Body of pancreas (tissue), 4 donors: ENCODE data around the gene SECTM1. TPM values are rescaled to one million over a fixed set of nuclear protein-coding genes. Genes with fewer than 3 reads are reported as not detected.

Source experiments
- ATAC-seq: fragments of 150-250 bp; one replicate; pipeline ENCODE4 v1.9.1; 2016
- DNase-seq, 4 donors: peaks; one replicate each; pipeline ENCODE4 v3.0.0-alpha.2; 2019
- H3K27ac ChIP-seq, 4 donors: fragments of 200-600 bp; sonication (generic); 1 replicate in 3 of 4; 2 replicates in 1 of 4; pipeline versions ENCODE4 v1.5.1 to v1.6.1; 2016 to 2019; ENCODE audit warnings: mild to moderate bottlenecking in 1 of 4, mixed read lengths in 1 of 4, moderate library complexity in 1 of 4
- H3K27me3 ChIP-seq, 2 donors: fragments of 200-600 bp; sonication (generic); one replicate each; pipeline ENCODE4 v1.6.0; 2016; ENCODE audit warnings: mild to moderate bottlenecking in 1 of 2
- H3K36me3 ChIP-seq, 2 donors: fragments of 200-600 bp; sonication (generic); replicated peaks in 1 of 2; 2 replicates each; pipeline ENCODE4 v1.5.1; 2016; ENCODE audit warnings: low read depth in 2 of 2; ENCODE audit not compliant: insufficient read depth in 1 of 2
- H3K4me1 ChIP-seq: fragments of 200-600 bp; sonication (generic); one replicate; pipeline ENCODE4 v1.6.0; 2016
- H3K4me3 ChIP-seq, 2 donors: fragments of 200-600 bp; sonication (generic); 1 replicate in 1 of 2; 2 replicates in 1 of 2; pipeline ENCODE4 v1.5.1; 2016 to 2019
- H3K9me3 ChIP-seq, 3 donors: fragments of 200-600 bp; sonication (generic); 1 replicate in 2 of 3; 2 replicates in 1 of 3; pipeline ENCODE4 v1.5.1; 2016
- POLR2A ChIP-seq, 3 donors: fragments of 450-650 bp; IDR thresholded peaks; one replicate each; pipeline ENCODE4 v1.6.1; 2016; ENCODE audit warnings: antibody characterized with exemption in 3 of 3, mild to moderate bottlenecking in 2 of 3
- WGBS, 2 donors: methylation state at CpG; one replicate each; pipeline ENCODE4 v1.1.5; 2017; 5-methylcytosine and 5-hydroxymethylcytosine counted together
- intact Hi-C: fragments of 100-400 bp; cut with DNase I; formaldehyde crosslinking; loops from one replicate; pipeline ENCODE4 v1.15.1; 2023
- total RNA-seq, 2 donors: library from RNA; depleted of rRNA; stranded (reverse); fragments of >200 nt; gene quantifications; one replicate each; pipeline ENCODE4 v1.1.0, GENCODE V29; 2016
- TF ChIP-seq, protein P1 (sequence below), 7 experiments: fragments of 450-650 bp in 4 of 7; fragments of 200-600 bp in 3 of 7; sonication (generic) in 3 of 7; IDR thresholded peaks; one replicate each; pipeline ENCODE4 v1.5.1; 2016 to 2019; ENCODE audit warnings: antibody characterized with exemption in 7 of 7

The SECTM1 gene
- total RNA-seq, 2 donors from 2014 or later, result 5.4 to 6.3 TPM

DNA sequence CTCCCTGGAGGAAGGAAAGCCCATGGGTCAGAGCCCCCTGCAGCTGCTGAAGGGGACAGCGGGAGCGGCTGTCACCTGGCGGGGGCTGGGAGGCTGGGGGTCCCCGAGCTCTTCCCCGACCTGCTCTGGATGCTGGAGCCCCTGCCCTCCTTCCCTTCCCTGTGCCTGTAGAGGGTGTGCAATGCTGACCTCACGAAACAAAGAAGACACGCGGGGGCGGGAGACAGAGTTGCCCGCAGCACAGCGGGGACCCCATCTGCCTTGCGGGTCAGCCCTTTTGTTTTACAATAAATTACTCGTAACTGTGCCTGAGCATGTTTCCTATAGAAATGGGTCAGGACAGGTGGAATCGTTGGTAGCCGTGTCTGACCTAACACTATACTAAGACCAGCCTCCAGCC is 6.3 kb downstream of the SECTM1 start:
- 79 to 92% methylated on average over 6 to 15 of the region's 15 CpGs for WGBS, 2 donors
- Histone ChIP-seq H3K36me3 (no peaks in the 10 kb centered on the region), H3K4me3 (no peak overlapping the region), H3K27me3 (no peaks in the 10 kb centered on the region), H3K9me3 (no peaks in the 10 kb centered on the region), H3K4me1 (peaks cover 22% of the 10 kb centered on the region), H3K27ac (no peak overlapping the region)
- DNase-seq (no peak), ATAC-seq (no peak)
- no peak for TF ChIP-seq POLR2A (IDR thresholded peaks at IDR 0.05)
- intact Hi-C loops, result no loop called here

DNA sequence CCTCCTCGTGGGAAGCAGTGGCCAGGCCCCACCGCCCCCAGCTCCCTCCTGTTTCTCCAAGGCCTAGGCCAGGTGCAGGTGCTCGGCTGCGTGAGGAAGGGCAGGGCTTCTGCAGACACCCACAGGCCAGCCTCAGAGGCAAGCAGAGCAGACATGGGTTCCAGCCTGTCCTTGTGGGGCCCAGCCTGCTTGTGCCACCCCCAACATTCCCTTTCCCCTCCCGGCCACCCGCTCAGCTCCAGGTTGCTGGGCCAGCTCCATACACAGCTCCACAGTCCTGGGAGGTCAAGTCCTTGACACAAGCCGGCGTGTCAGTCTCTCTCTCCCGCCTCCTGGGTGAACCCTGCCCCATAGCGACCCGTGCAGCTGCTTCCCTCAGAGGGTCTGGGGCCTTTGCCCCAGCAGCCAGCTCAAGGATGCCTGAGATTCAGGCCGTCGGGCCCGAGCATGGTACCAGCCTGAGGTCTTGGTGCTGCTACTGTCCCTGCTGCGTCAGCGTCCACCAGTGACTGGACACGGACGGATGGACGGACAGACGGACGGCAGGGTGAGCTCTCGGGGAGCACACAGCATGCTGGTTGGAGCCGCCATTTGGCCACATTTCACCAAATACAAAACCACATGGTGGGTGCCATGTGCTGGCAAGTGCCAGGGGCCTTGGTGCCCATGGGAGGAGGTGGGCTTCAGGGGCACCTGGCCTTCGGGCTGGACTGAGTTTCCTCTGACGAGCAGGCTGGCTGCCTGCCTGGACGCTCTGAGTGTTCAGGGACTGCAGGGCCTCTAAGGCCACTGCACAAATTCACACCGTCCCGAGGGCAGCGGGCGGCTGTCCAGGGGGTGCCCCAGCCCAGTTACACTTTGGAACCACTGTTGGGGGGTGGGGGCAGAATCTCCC is 8.0 kb downstream of the SECTM1 start:
- intact Hi-C loops, result no loop called here
- TF ChIP-seq POLR2A (IDR thresholded peaks at IDR 0.05), result no peak
- TF ChIP-seq, protein P1, sequence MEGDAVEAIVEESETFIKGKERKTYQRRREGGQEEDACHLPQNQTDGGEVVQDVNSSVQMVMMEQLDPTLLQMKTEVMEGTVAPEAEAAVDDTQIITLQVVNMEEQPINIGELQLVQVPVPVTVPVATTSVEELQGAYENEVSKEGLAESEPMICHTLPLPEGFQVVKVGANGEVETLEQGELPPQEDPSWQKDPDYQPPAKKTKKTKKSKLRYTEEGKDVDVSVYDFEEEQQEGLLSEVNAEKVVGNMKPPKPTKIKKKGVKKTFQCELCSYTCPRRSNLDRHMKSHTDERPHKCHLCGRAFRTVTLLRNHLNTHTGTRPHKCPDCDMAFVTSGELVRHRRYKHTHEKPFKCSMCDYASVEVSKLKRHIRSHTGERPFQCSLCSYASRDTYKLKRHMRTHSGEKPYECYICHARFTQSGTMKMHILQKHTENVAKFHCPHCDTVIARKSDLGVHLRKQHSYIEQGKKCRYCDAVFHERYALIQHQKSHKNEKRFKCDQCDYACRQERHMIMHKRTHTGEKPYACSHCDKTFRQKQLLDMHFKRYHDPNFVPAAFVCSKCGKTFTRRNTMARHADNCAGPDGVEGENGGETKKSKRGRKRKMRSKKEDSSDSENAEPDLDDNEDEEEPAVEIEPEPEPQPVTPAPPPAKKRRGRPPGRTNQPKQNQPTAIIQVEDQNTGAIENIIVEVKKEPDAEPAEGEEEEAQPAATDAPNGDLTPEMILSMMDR (IDR thresholded peaks at IDR 0.05), result no peak
- no peak overlapping the region for H3K27ac ChIP-seq

DNA sequence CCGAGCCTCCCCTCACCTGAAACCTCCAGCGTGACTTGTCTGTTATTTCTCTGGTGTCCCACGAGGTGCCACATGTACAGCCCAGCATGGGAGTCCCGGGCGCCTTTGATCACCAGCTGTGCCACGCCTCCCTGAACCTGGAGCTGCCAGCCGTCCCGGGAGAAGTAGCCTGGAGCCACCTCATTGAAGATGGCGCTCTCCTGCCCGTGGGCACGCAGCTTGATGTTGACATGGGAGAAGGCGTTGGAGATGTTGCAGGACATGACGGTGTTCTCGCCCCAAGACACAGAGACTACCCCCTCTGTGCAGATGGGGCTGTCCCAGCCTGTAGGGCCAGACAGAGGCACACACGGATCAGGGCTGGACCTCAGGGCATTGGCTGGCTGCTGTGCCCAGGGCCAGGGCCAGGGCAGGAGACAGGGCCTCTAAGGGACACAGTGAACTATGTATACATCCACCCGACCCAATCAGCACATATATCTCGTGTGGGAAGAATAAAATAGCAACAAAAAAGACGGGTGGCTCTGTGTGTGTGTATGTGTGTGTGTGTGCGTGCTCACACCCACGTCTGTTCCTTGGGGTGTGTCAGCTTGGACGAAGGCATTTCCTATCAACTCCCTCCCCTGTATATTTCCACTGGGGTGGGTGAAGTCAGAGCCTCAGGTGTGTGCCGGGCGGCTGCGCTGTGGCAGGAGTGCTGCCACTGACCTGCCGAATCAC is 8.8 kb downstream of the SECTM1 start:
- Histone ChIP-seq H3K27ac (no peak overlapping the region), H3K36me3 (no peaks in the 10 kb centered on the region), H3K4me1 (peaks cover 19% of the 10 kb centered on the region), H3K27me3 (no peaks in the 10 kb centered on the region), H3K9me3 (no peaks in the 10 kb centered on the region), H3K4me3 (no peak overlapping the region)
- DNase-seq (no peak), ATAC-seq (no peak)
- TF ChIP-seq, protein P1 (IDR thresholded peaks at IDR 0.05), result no peak
- no peak for TF ChIP-seq POLR2A (IDR thresholded peaks at IDR 0.05)
- 60 to 63% methylated on average over 10 to 24 of the region's 25 CpGs for WGBS, 2 donors
- intact Hi-C loops, result loop anchor here (5.0 kb wide), 1 partner anchor 87 kb away; no protein-coding TSS in a partner anchor

More for the DNA sequence above, 8.0 kb downstream of the SECTM1 start:
- Histone ChIP-seq H3K9me3 (no peaks in the 10 kb centered on the region), H3K27me3 (no peaks in the 10 kb centered on the region), H3K36me3 (no peaks in the 10 kb centered on the region), H3K4me1 (peaks cover 25% of the 10 kb centered on the region), H3K4me3 (no peak overlapping the region)
- WGBS, 2 donors, result 85 to 93% methylated on average over 14 to 24 of the region's 30 CpGs
- DNase-seq (no peak), ATAC-seq (no peak)

DNA sequence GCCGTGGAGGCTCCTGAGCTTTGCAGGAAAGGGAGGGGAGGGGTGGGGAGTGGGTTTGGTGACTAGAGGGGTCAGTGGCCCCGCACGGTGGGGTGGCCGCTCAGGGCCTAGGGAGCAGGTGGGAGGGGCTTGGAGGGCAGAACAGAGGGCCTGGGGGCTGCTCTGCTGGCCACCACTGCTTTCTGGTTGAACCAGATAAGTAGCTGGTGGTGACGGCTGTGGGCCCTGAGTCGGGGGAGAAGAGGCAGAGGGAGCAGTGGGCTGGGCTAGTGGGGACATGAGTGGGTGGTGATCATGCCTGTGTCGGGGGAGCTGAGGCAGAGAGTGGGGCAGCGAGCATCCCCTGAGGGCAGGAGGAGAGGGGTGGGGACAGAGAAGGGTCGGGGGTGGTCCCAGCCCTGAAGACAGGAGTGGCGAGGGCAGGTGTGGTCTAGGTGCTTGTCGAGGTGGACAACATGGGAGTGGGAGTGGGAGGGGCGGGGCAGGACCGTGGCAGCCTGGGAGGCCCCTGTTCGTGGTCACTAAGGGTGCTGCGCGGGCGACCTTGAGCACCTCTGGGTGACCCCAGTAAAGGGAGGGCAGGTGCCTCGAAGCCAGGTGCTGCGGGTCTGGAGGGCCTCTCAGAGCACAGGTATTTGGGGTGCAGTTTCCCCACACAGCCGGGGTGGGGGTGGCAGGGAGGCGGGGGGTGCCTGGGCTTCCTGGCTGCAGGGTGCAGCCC is 9.9 kb downstream of the SECTM1 start:
- Histone ChIP-seq H3K4me1 (peaks cover 12% of the 10 kb centered on the region), H3K27ac (no peak overlapping the region), H3K4me3 (no peak overlapping the region), H3K27me3 (no peaks in the 10 kb centered on the region), H3K9me3 (no peaks in the 10 kb centered on the region), H3K36me3 (no peaks in the 10 kb centered on the region)
- TF ChIP-seq POLR2A (IDR thresholded peaks at IDR 0.05), result no peak
- TF ChIP-seq, protein P1 (IDR thresholded peaks at IDR 0.05), result no peak
- intact Hi-C loops, result loop anchor here (5.0 kb wide), 1 partner anchor 86 kb away; no protein-coding TSS in a partner anchor
- ATAC-seq (no peak), DNase-seq (no peak)
- 55 to 57% methylated on average over 13 to 21 of the region's 21 CpGs for WGBS, 2 donors
